Melanocyte of skin (primary cell): Measurements from ENCODE around the gene EI24. TPM values are rescaled to one million over a fixed set of nuclear protein-coding genes. Genes with fewer than 3 reads are reported as not detected.

Source experiments
- small RNA-seq, 2 donors: library from RNA; depleted of rRNA; stranded (forward); fragments of <200 nt; gene quantifications; one replicate each; pipeline ENCODE3, GENCODE V24; 2012
- total RNA-seq, 2 donors: library from RNA; depleted of rRNA; stranded (reverse); fragments of >200 nt; gene quantifications; 2 replicates each; pipeline ENCODE4 v1.2.3, GENCODE V29; 2012

The EI24 gene
- total RNA-seq = 100 to 1,000 TPM; 115 to 125 TPM

DNA sequence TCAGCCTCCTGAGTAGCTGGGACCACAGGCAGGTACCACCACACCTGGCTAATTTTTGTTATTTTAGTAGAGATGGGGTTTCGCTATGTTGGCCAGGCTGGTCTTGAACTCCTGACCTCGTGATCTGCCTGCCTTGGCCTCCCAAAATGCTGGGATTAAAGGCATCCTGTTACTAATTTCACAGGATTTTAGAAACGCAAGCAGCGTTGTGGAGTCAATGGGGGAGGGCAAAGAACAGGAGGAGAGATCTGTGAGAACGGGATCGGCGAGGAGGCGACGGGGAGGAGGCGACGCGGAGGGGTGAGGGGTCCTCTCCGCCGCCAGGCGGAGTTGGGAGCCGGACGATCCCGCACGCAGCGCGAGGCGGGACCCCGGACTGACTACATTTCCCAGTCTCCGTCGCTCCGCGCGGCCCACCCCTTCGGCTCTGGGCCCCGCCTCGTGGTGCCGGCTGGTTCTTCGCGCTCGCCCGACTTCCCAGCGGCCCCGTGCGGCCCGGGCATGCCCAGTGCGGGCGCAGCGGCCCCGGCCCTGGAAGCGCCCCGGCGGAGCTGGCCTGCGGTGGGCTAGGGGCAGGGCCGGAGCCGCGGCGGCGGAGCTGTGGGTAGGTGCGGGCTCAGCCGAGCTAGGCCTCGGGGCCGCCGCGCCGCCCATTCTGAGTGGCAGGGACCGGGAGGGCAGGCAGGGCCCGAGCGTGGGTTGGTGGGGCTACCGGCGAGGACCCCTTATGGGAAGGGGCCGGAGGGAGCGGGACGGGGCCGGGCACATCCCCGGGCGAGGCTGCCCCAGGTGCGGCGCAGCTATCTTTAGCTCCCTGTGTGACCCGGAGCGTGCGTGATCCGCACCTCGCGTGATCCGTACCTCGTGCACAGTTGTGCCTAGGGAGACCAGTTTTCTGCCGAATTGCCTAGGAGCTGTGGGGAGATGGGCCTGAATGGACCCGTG lies at the start of gene EI24:
TSS of gene EI24 (plus strand) at position 508 of the 945 bp plus-strand sequence. CDS start 3,051 bp downstream, outside the sequence.

DNA sequence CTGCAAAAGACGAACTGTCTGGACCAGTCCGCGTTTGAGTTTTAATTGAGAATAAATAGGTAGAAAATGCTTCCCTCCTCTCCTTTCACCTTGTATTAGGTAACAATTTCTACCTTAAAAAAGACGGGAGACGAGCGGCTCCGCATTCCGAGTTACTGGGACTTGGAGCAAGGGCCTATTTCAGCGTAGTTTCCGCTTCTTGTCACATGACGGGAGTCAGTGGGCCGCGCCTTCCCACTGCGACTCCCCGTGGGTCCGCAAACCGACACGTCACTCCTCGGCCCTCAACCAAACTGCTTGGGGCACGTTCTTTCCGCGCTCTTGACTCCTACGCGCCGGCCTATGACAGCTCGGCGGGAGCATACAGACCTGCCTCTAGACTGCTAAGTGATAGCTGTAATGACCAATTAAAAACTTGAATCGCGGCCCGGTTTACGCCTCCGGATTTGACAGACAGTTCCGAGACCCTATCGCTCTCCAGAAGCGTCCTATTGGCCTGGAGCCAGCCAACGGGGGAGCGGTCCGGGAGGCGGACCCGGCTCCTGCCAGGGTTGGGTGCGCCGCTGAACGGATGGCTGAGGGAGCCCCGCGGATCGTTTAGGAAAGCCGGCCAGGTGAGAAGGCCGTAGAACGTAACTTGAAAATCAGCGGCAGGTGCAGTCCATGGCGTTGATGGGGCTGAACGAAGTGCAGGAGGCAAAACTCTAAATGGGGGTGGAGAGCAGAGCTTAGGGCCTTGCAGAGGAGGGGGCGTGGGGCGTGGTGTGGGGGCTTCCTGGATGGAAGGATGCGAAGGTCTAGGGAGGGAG lies 23.2 kb downstream of the EI24 start, which contains the start of gene STT3A:
TSS of gene STT3A (plus strand) at position 548 of the 809 bp plus-strand sequence. CDS start 3,064 bp downstream, outside the sequence.

DNA sequence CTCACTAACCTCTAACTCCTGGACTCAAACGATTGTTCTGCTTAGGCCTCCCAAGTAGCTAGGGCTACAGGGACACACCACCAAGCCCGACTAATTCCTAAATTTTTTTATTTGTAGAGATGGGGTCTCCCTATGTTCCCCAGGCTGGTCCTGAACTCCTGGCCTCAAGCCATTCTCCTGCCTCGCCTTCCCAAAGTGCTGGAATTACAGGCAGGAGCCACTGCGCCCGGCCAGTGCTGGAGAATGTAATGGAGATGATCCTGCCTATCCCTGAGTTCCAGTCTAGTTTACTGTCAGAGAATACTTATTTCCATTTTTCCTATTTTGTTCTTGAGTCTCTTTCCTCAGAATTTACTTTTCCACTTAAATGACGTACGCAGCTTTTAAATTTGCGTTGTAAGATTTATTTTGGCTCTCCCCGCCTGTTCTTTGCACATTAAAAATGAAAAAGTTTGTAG lies 55.5 kb downstream of the EI24 start, which contains the start of gene CHEK1:
TSS of gene CHEK1 (plus strand) at position 408 of the 458 bp plus-strand sequence. CDS start 1,606 bp downstream, outside the sequence.

Small RNA genes lying within 50 kb of the gene (small RNA-seq; reads per million reads assigned to genes)
- gene RNU6-1156P = 0 reads per million in 2 donors

Other genes with a start within 250 kb of the EI24 start
- gene FEZ1, start 73.2 kb upstream of the EI24 start, total RNA-seq = 10 to 100 TPM; 76.6 to 80.5 TPM
- 100 to 1,000 TPM; 220 to 315 TPM for gene STT3A, start 23.4 kb downstream of the EI24 start, total RNA-seq
- 10 to 100 TPM; 23.1 to 40.3 TPM for gene CHEK1, start 55.7 kb downstream of the EI24 start, total RNA-seq
- under 1 TPM in 1 of 2 donors, not detected in 1; under 0.01 TPM for gene ACRV1, start 111.4 kb downstream of the EI24 start, total RNA-seq
- gene PATE1, start 176.8 kb downstream of the EI24 start, total RNA-seq = not detected
- gene PATE2, start 209.4 kb downstream of the EI24 start, total RNA-seq = under 1 TPM in 1 of 2 donors, not detected in 1; 0.69 TPM
- gene PATE3, start 218.7 kb downstream of the EI24 start, total RNA-seq = not detected